Chondrocyte (in vitro differentiated cells): ENCODE measurements around the gene TMED4. TPM values are rescaled to one million over a fixed set of nuclear protein-coding genes. Genes with fewer than 3 reads are reported as not detected.
A peak's percentile ranks its signal among the peaks of the same experiment; 100 is the strongest.

ENCODE experiments used
- DNase-seq: peaks from one replicate; pipeline ENCODE4 v3.0.0; 2021; ENCODE audit warnings: mixed read lengths, low spot score
- H3K27ac Mint-ChIP-seq: one replicate; pipeline ENCODE4 v1.8.0; 2021; ENCODE audit warnings: mild to moderate bottlenecking, moderate library complexity, mixed read lengths; ENCODE audit not compliant: unreplicated experiment
- H3K27me3 Mint-ChIP-seq: 2 replicates; pipeline ENCODE4 v1.8.0; 2021; ENCODE audit warnings: low read depth, mixed read lengths
- H3K36me3 Mint-ChIP-seq: 2 replicates; pipeline ENCODE4 v1.8.0; 2021; ENCODE audit warnings: low read depth, mixed read lengths
- H3K4me1 Mint-ChIP-seq: 2 replicates; pipeline ENCODE4 v1.8.0; 2021; ENCODE audit warnings: low read depth, mild to moderate bottlenecking, mixed read lengths
- H3K4me3 Mint-ChIP-seq: one replicate; pipeline ENCODE4 v1.8.0; 2021; ENCODE audit warnings: mild to moderate bottlenecking, moderate library complexity, mixed read lengths; ENCODE audit not compliant: unreplicated experiment
- H3K9me3 Mint-ChIP-seq: 2 replicates; pipeline ENCODE4 v1.8.0; 2021; ENCODE audit warnings: low read depth, mixed read lengths
- total RNA-seq: library from RNA; stranded (reverse); gene quantifications from 3 replicates; pipeline ENCODE4 v1.2.1, GENCODE V29; 2021
- TF ChIP-seq, protein P1 (sequence below): fragments of 200-600 bp; sonication (generic); IDR thresholded peaks from 2 replicates; pipeline ENCODE4 v1.5.0; 2021; ENCODE audit warnings: antibody characterized with exemption, mild to moderate bottlenecking, moderate library complexity

TMED4 gene
- total RNA-seq, 1 donor from 2014 or later: 55.1 TPM

- Mint-ChIP-seq H3K36me3 (no peaks in the 10 kb centered on the region), H3K27me3 (no peaks in the 10 kb centered on the region), H3K27ac (no peak overlapping the region), H3K9me3 (no peaks in the 10 kb centered on the region), H3K4me1 (no peaks in the 10 kb centered on the region), H3K4me3 (no peak overlapping the region)
- no peak for DNase-seq
- TF ChIP-seq, protein P1, sequence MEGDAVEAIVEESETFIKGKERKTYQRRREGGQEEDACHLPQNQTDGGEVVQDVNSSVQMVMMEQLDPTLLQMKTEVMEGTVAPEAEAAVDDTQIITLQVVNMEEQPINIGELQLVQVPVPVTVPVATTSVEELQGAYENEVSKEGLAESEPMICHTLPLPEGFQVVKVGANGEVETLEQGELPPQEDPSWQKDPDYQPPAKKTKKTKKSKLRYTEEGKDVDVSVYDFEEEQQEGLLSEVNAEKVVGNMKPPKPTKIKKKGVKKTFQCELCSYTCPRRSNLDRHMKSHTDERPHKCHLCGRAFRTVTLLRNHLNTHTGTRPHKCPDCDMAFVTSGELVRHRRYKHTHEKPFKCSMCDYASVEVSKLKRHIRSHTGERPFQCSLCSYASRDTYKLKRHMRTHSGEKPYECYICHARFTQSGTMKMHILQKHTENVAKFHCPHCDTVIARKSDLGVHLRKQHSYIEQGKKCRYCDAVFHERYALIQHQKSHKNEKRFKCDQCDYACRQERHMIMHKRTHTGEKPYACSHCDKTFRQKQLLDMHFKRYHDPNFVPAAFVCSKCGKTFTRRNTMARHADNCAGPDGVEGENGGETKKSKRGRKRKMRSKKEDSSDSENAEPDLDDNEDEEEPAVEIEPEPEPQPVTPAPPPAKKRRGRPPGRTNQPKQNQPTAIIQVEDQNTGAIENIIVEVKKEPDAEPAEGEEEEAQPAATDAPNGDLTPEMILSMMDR: no peak
Measured at GRCh38 chr7:44595934-44596635, 14.1 kb upstream of the TMED4 start.

DNA sequence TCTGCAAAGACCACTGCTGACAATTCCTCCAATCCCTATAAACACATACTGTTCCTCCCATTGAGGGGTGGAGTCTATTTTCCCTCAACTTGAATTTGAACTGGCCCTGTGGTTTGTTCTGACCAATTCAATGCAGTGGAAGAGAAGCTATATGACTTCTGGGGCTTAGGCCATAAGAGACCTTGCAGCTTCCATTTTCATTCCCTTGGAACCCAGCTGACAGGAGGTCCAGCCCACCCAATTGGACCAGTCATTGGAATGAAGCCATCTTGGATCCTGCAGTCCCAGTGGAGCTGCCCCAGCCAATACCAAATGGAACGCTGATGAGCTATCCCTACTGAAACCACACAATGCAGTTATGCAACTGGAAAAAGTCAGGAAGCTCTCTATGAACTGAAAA, 8.9 kb upstream of the TMED4 start:
- Mint-ChIP-seq H3K9me3 (no peaks in the 10 kb centered on the region), H3K4me1 (peaks cover 5% of the 10 kb centered on the region), H3K4me3 (no peak overlapping the region), H3K27ac (no peak overlapping the region), H3K36me3 (no peaks in the 10 kb centered on the region), H3K27me3 (no peaks in the 10 kb centered on the region)
- TF ChIP-seq, protein P1: no peak
- peak; percentile 18 for DNase-seq

DNA sequence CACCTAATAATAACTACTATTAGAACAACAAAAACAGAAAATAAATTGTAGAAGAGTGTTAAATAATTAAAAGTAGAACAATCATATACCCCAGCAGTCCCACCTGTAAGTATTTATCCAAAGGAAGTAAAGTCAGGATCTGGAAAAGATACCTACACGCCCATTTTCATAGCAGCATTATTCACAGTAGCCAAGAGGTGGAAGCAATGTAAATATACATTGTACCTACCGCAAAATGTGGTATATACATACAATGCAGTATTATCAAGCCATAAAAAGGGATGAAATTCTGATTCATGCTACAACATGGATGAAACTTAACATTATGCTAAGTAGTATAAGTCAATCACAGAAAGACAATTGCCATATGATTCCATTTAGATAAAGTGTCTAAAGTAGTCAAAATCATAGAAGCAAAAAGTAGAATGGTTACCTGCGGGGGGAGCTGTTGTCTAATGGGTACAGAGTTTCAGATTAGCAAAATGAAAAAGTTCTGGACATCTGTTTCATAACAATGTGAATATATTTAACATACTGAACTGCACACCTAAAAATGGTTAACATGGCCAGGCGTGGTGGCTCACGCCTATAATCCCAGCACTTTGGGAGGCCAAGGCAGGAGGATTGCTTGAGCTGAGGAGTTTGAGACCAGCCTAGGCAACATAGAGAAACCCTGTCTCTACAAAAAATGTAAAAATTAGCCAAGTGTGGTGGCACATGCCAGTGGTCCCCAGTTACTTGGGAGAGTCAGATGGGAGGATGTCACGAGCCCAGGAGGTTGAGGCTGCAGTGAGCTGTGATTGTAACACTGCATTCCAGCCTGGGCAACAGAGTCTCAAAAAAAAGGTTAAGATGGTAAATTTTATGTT, 6.0 kb upstream of the TMED4 start:
- Mint-ChIP-seq H3K27me3 (no peaks in the 10 kb centered on the region), H3K27ac (no peak overlapping the region), H3K36me3 (no peaks in the 10 kb centered on the region), H3K4me1 (peaks cover 5% of the 10 kb centered on the region), H3K9me3 (no peaks in the 10 kb centered on the region), H3K4me3 (no peak overlapping the region)
- TF ChIP-seq, protein P1: peak; percentile 92
- DNase-seq: peak; percentile 13

- Mint-ChIP-seq H3K27ac (peak overlapping the region; percentile 95), H3K4me1 (peaks cover 34% of the 10 kb centered on the region), H3K36me3 (peaks cover 5% of the 10 kb centered on the region), H3K4me3 (peak overlapping the region; percentile 82), H3K27me3 (no peaks in the 10 kb centered on the region), H3K9me3 (no peaks in the 10 kb centered on the region)
- TF ChIP-seq, protein P1: no peak
- DNase-seq: no peak
Measured at GRCh38 chr7:44583146-44583865, 1.3 kb upstream of the TMED4 start.
